OCI-LY3 (cell line): ENCODE results near the gene SLC25A39.

Experiments used
- CTCF ChIP-seq: fragments of 200-600, 300-600 bp; sonication (generic); IDR thresholded peaks from 2 replicates; pipeline ENCODE4 v1.5.1; 2014; ENCODE audit warnings: antibody characterized with exemption, low read length, low read depth
- EZH2phosphoT487 ChIP-seq: fragments of 200-600 bp; shearing (Covaris generic); IDR thresholded peaks from 2 replicates; pipeline ENCODE4 v1.6.1; 2018; ENCODE audit warnings: antibody characterized with exemption, mixed run types, low read depth

- TF ChIP-seq CTCF (no peak), EZH2phosphoT487 (no peak)
These were observed at the start of gene SLC25A39 for GRCh38 chr17:44324571-44325275.
